Tibial nerve (tissue), 3 donors: ENCODE data around the gene SH2D6.

Experiments
- CTCF ChIP-seq, 5 experiments: fragments of 200-600 bp in 3 of 5; fragments of 450-650 bp in 2 of 5; sonication (generic) in 3 of 5; IDR thresholded peaks; one replicate each; pipeline ENCODE4 v1.5.1; 2016 to 2019; ENCODE audit warnings: antibody characterized with exemption in 5 of 5, mild to moderate bottlenecking in 3 of 5, moderate library complexity in 2 of 5
- POLR2A ChIP-seq, 2 donors: fragments of 450-650 bp; IDR thresholded peaks; one replicate each; pipeline ENCODE4 v1.6.1; 2017; ENCODE audit warnings: antibody characterized with exemption in 2 of 2, mild to moderate bottlenecking in 2 of 2, moderate library complexity in 2 of 2

DNA sequence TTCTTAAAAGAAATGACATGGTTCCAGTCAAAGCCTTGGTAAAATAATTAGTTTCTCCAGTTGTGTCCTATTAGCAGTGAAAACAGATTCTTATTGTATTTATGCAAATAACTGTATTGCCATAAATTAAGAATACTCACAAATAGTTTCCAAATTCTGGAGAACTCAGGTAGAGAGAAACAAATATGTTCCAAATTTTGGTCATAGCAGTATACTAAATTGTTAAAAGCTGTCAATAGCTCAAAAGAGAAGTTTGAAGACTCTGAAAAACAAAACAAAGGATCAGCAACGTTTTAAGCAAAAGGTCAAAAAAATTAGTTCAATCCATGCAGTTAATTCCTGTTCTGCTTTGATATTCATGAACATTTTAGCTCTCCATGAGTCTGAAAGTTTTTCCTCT lies 38.5 kb upstream of the SH2D6 start:
- TF ChIP-seq POLR2A (IDR thresholded peaks at IDR 0.05) (no peak), CTCF (IDR thresholded peaks at IDR 0.05) (no peak)
